ENCODE data around the gene GMCL2. TPM values are rescaled to one million over a fixed set of nuclear protein-coding genes. Genes with fewer than 3 reads are reported as not detected.
A peak's percentile ranks its signal among the peaks of the same experiment; 100 is the strongest.

GMCL2 gene
- total and polyA plus RNA-seq, 9 of the 15 experiments (the other 6 are each of a cell fraction or from before 2014, with no cell fraction given): 0.04 TPM; not detected in 8

GRCh38 chr5:178182158-178182876, 4.9 kb downstream of the GMCL2 start (continued):
- TF ChIP-seq, protein P1, sequence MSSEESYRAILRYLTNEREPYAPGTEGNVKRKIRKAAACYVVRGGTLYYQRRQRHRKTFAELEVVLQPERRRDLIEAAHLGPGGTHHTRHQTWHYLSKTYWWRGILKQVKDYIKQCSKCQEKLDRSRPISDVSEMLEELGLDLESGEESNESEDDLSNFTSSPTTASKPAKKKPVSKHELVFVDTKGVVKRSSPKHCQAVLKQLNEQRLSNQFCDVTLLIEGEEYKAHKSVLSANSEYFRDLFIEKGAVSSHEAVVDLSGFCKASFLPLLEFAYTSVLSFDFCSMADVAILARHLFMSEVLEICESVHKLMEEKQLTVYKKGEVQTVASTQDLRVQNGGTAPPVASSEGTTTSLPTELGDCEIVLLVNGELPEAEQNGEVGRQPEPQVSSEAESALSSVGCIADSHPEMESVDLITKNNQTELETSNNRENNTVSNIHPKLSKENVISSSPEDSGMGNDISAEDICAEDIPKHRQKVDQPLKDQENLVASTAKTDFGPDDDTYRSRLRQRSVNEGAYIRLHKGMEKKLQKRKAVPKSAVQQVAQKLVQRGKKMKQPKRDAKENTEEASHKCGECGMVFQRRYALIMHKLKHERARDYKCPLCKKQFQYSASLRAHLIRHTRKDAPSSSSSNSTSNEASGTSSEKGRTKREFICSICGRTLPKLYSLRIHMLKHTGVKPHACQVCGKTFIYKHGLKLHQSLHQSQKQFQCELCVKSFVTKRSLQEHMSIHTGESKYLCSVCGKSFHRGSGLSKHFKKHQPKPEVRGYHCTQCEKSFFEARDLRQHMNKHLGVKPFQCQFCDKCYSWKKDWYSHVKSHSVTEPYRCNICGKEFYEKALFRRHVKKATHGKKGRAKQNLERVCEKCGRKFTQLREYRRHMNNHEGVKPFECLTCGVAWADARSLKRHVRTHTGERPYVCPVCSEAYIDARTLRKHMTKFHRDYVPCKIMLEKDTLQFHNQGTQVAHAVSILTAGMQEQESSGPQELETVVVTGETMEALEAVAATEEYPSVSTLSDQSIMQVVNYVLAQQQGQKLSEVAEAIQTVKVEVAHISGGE (CRISPR knock-in tag; IDR thresholded peaks at IDR 0.05): no peak
- TF ChIP-seq ARID1B (IDR thresholded peaks at IDR 0.05): peak; percentile 86
- TF ChIP-seq HCFC1 (IDR thresholded peaks at IDR 0.05; ENCODE audit: low read depth, low read length): no peak
- TF ChIP-seq ZNF518B (CRISPR knock-in tag; IDR thresholded peaks at IDR 0.05): no peak
- TF ChIP-seq ZNF408 (CRISPR knock-in tag; IDR thresholded peaks at IDR 0.05; ENCODE audit: low read depth): no peak
- no peak for TF ChIP-seq ZNF75A (CRISPR knock-in tag; IDR thresholded peaks at IDR 0.05)
- no peak for TF ChIP-seq UBTF (IDR thresholded peaks at IDR 0.05; ENCODE audit: borderline replicate concordance in 1 of 2, low read depth in 2 of 2, low read length in 2 of 2)
- TF ChIP-seq MIER1 (IDR thresholded peaks at IDR 0.05; ENCODE audit: low read depth): no peak
- no peak for TF ChIP-seq MAFG (tag; conservative IDR thresholded peaks at IDR 0.05)
- no peak for TF ChIP-seq MLLT1 (IDR thresholded peaks at IDR 0.05)
- no peak for TF ChIP-seq MED1 (CRISPR knock-in tag; IDR thresholded peaks at IDR 0.05; ENCODE audit: borderline replicate concordance)
- TF ChIP-seq HOMEZ (CRISPR knock-in tag; IDR thresholded peaks at IDR 0.05): no peak
- TF ChIP-seq ZNF766 (CRISPR knock-in tag; conservative IDR thresholded peaks at IDR 0.05): no peak
- no peak for TF ChIP-seq PHB (CRISPR knock-in tag; IDR thresholded peaks at IDR 0.05)

Data from K562 (cell line).